Activated T-helper 2 cell treated with anti-CD3 and anti-CD28 coated beads, Interferon-gamma antibody, Interleukin-2, Interleukin-4, amounts not matched to agents 10 μg/mL and 5 μg/mL and 100 μg/mL, durations not matched to agents 14 hours and 24 hours and 36 hours (primary cell): ENCODE results near the gene IFNGR2. TPM values are rescaled to one million over a fixed set of nuclear protein-coding genes. Genes with fewer than 3 reads are reported as not detected.
"Not testable (repeated sequence)": the region's sequence is repeated elsewhere in the genome, so short reads cannot be mapped to it uniquely, and the experiment has no call there.

ENCODE experiments used
- DNase-seq: peaks from one replicate; pipeline ENCODE4 v3.0.0; 2021; ENCODE audit warnings: low spot score
- H3K27ac Mint-ChIP-seq: one replicate; pipeline ENCODE4 v1.8.0; 2021; ENCODE audit warnings: mixed read lengths
- H3K27me3 Mint-ChIP-seq: one replicate; pipeline ENCODE4 v1.8.0; 2021; ENCODE audit warnings: low read depth, mixed read lengths
- H3K36me3 Mint-ChIP-seq: one replicate; pipeline ENCODE4 v1.8.0; 2021; ENCODE audit warnings: low read depth, mixed read lengths
- H3K4me1 Mint-ChIP-seq: one replicate; pipeline ENCODE4 v1.8.0; 2021; ENCODE audit warnings: low read depth, mixed read lengths
- H3K4me3 Mint-ChIP-seq: one replicate; pipeline ENCODE4 v1.8.0; 2021; ENCODE audit warnings: low read depth, mild to moderate bottlenecking, moderate library complexity, mixed read lengths
- H3K9me3 Mint-ChIP-seq: one replicate; pipeline ENCODE4 v1.8.0; 2021; ENCODE audit warnings: mixed read lengths
- intact Hi-C: fragments of 100-400 bp; cut with micrococcal nuclease; formaldehyde crosslinking; loops from one replicate; pipeline ENCODE4 v1.15.1; 2023
- total RNA-seq: library from RNA; stranded (reverse); gene quantifications from 2 replicates; pipeline ENCODE4 v1.2.3, GENCODE V29; 2022

The IFNGR2 gene, protein sequence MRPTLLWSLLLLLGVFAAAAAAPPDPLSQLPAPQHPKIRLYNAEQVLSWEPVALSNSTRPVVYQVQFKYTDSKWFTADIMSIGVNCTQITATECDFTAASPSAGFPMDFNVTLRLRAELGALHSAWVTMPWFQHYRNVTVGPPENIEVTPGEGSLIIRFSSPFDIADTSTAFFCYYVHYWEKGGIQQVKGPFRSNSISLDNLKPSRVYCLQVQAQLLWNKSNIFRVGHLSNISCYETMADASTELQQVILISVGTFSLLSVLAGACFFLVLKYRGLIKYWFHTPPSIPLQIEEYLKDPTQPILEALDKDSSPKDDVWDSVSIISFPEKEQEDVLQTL
- 14.5 and 16.2 TPM in 2 replicates for total RNA-seq

DNA sequence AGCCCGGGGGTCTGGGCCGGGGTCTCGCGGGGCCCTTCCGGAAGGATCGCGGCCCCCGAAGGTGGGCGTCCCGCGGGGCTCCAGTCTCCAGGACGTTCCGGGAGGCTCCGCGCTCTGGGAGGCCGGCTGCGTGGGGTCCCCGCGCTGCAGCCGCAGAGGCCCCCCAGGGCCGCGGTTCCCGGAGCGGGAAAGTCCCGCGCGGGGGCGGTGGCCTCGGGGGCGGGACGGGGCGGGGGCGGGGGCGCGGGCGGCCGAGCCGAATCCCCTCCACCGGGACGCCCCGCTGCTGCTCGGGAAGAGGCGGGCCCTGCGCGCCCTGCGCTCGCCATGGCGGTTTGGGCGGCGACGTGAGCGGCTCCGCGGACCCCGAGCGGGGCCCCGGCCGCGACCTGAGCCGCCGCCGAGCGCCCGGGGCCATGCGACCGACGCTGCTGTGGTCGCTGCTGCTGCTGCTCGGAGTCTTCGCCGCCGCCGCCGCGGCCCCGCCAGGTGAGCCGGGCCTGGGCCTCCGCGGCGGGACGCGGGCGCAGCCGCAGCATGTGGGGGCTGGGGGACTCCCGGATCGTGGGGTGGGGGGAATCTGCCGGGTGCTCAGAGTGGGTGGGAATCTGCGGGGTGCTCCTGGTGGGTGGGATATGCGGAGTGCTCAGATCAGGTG, at the start of gene IFNGR2:
Gene IFNGR2, plus strand, starts transcription at position 286 of the 658 bp plus-strand sequence. Its CDS starts 131 bp downstream, at position 417.
- H3K4me3 Mint-ChIP-seq, result peak within 1 kb of the TSS; percentile 89
- H3K36me3 Mint-ChIP-seq, result peaks cover 21% of the 10 kb centered on the region
- H3K4me1 Mint-ChIP-seq, result peaks cover 37% of the 10 kb centered on the region
- H3K9me3 Mint-ChIP-seq, result no peaks in the 10 kb centered on the region
- no peak for DNase-seq
- peaks cover 8% of the 10 kb centered on the region for H3K27me3 Mint-ChIP-seq
- intact Hi-C loops, result no loop called here
- peak within 1 kb of the TSS; percentile 77 for H3K27ac Mint-ChIP-seq

DNA sequence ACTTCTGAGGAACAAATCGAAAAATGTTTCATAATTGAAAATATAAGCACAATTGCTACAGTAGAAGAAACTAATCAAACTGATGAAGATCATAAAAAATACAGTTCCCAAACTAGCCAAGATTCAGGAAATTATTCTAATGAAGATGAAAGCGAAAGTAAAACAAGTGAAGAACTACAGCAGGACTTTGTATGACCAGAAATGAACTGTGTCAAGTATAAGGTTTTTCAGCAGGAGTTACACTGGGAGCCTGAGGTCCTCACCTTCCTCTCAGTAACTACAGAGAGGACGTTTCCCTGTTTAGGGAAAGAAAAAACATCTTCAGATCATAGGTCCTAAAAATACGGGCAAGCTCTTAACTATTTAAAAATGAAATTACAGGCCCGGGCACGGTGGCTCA, 47.9 kb upstream of the IFNGR2 start:
- Mint-ChIP-seq H3K27me3 (no peaks in the 10 kb centered on the region), H3K9me3 (no peaks in the 10 kb centered on the region), H3K4me3 (no peak overlapping the region), H3K36me3 (peaks cover 44% of the 10 kb centered on the region), H3K4me1 (peaks cover 7% of the 10 kb centered on the region), H3K27ac (peak overlapping the region; percentile 47)
- intact Hi-C loops, result no loop called here
- no peak for DNase-seq

GRCh38 chr21:33355996-33356395, 47.2 kb upstream of the IFNGR2 start:
- peaks cover 38% of the 10 kb centered on the region for H3K36me3 Mint-ChIP-seq
- no peaks in the 10 kb centered on the region for H3K27me3 Mint-ChIP-seq
- peaks cover 11% of the 10 kb centered on the region for H3K4me1 Mint-ChIP-seq
- no peak for DNase-seq
- H3K4me3 Mint-ChIP-seq, result no peak overlapping the region
- no peaks in the 10 kb centered on the region for H3K9me3 Mint-ChIP-seq
- intact Hi-C loops, result no loop called here
- H3K27ac Mint-ChIP-seq, result no peak overlapping the region

- Mint-ChIP-seq H3K9me3 (no peaks in the 10 kb centered on the region), H3K4me3 (no peak overlapping the region), H3K27me3 (no peaks in the 10 kb centered on the region), H3K36me3 (peaks cover 32% of the 10 kb centered on the region), H3K4me1 (peaks cover 19% of the 10 kb centered on the region), H3K27ac (no peak overlapping the region)
- no peak for DNase-seq
- intact Hi-C loops, result no loop called here
These were observed 46.0 kb upstream of the IFNGR2 start for GRCh38 chr21:33357177-33357576.

GRCh38 chr21:33359446-33359845, 43.8 kb upstream of the IFNGR2 start:
- intact Hi-C loops, result no loop called here
- H3K4me3 Mint-ChIP-seq, result no peak overlapping the region
- DNase-seq, result no peak
- H3K27me3 Mint-ChIP-seq, result no peaks in the 10 kb centered on the region
- no peak overlapping the region for H3K27ac Mint-ChIP-seq
- H3K4me1 Mint-ChIP-seq, result peaks cover 24% of the 10 kb centered on the region
- peaks cover 3% of the 10 kb centered on the region for H3K9me3 Mint-ChIP-seq
- peaks cover 28% of the 10 kb centered on the region for H3K36me3 Mint-ChIP-seq

- DNase-seq, result no peak
- Mint-ChIP-seq H3K9me3 (peaks cover 3% of the 10 kb centered on the region), H3K36me3 (peaks cover 23% of the 10 kb centered on the region), H3K27me3 (no peaks in the 10 kb centered on the region), H3K4me1 (peaks cover 21% of the 10 kb centered on the region), H3K27ac (no peak overlapping the region), H3K4me3 (no peak overlapping the region)
- intact Hi-C loops, result loop anchor here (2.0 kb wide), 1 partner anchor 75 kb away; no protein-coding TSS in a partner anchor
These were observed 42.9 kb upstream of the IFNGR2 start for GRCh38 chr21:33360281-33360680.

DNA sequence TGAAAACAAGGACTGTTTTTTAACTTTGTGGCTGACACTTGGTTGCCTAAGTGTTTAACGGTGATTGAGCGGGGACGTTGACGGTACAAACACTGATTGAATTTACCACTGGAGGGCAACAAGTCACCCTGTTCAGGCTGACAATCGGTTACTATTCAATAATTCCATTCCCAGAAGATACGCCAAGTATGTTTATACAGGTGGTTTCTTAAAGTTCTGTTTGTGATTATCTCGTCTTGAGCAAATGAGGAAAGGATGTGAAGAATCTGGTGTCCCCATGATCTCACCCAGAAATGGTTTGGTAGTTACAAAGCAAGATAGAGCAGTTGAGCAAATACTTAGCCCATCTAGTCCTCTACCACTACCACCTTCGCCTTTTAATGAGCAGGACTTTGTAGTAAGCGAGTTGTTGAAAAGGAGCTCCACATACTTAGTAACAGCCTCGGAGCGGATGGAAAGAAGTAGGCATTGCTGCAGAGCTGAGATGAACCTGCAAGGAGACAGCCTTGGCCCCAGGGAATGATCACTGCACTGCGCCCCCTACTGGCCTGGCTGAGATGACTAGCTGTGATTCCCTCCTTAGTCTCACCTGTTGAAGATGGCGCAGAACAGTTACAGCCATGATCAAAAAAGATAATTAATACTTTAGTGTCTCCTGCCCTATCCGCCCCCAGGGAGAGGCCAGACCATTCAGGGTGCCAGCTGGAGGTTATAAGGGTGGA, 42.2 kb upstream of the IFNGR2 start:
- H3K4me3 Mint-ChIP-seq, result peak overlapping the region; percentile 67
- no peaks in the 10 kb centered on the region for H3K27me3 Mint-ChIP-seq
- peak; percentile 73 for DNase-seq
- H3K36me3 Mint-ChIP-seq, result peaks cover 18% of the 10 kb centered on the region
- peaks cover 18% of the 10 kb centered on the region for H3K4me1 Mint-ChIP-seq
- peaks cover 6% of the 10 kb centered on the region for H3K9me3 Mint-ChIP-seq
- intact Hi-C loops, result loop anchor here (1.0 to 2.0 kb wide), 5 partner anchors 19 to 161 kb away; no protein-coding TSS in a partner anchor
- peak overlapping the region; percentile 66 for H3K27ac Mint-ChIP-seq

DNA sequence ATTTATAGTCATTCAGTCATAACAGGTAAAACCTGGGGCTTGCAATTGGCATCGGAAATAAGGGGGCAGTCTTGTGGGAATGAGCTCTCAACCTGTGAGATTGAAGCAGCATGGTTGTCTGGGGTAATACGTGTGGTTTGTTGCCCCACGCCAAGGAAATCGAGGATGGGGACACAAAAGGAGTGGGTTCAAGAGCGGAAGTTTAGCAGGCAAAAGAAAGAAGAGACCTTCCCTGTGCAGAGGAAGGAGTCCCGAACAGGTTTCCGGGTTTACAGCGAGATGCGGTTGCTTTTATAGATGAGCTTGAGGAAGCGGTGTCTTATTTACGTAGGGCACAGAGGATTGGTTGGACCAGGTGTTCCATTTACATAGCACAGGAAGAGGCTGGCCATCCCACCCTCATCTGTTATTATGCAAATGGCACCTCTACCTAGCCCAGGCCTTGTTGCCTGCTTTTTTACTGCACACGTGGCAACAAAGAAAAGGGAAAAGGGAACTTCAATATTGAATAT, 41.1 kb upstream of the IFNGR2 start:
- DNase-seq, result peak; percentile 66
- intact Hi-C loops, result no loop called here
- Mint-ChIP-seq H3K36me3 (peaks cover 16% of the 10 kb centered on the region), H3K9me3 (peaks cover 17% of the 10 kb centered on the region), H3K27ac (peak overlapping the region; percentile 70), H3K27me3 (no peaks in the 10 kb centered on the region), H3K4me3 (peak overlapping the region; percentile 67), H3K4me1 (peaks cover 18% of the 10 kb centered on the region)

GRCh38 chr21:33363911-33364609, 39.2 kb upstream of the IFNGR2 start:
- intact Hi-C loops, H3K27ac Mint-ChIP-seq, H3K27me3 Mint-ChIP-seq, DNase-seq, H3K4me3 Mint-ChIP-seq: not testable (repeated sequence)
- peaks cover 24% of the 10 kb centered on the region for H3K36me3 Mint-ChIP-seq
- H3K4me1 Mint-ChIP-seq, result peaks cover 18% of the 10 kb centered on the region
- H3K9me3 Mint-ChIP-seq, result peaks cover 32% of the 10 kb centered on the region

DNA sequence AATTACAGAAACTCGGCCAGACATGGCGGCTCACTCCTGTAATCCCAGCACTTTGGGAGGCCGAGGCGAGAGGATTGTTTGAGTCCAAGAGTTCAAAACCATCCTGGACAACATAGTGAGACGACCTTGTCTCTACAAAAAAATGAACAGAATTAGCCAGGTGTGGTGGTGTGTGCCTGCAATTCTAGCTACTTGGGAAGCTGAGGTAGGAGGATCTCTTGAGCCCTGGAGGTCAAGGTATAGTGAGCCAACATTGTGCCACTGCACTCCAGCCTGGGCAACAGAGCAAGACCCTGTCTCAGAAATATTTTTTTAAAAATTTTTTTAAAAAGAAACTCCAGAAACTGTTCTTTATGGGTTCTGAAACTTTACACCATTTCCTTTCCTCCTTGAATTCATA, 38.4 kb upstream of the IFNGR2 start:
- intact Hi-C loops, result no loop called here
- Mint-ChIP-seq H3K4me3 (no peak overlapping the region), H3K4me1 (peaks cover 18% of the 10 kb centered on the region), H3K9me3 (peaks cover 36% of the 10 kb centered on the region), H3K36me3 (peaks cover 24% of the 10 kb centered on the region), H3K27ac (no peak overlapping the region), H3K27me3 (no peaks in the 10 kb centered on the region)
- DNase-seq, result no peak

GRCh38 chr21:33367309-33367973, 35.8 kb upstream of the IFNGR2 start:
- peaks cover 4% of the 10 kb centered on the region for H3K4me1 Mint-ChIP-seq

GRCh38 chr21:33368124-33368523, 35.1 kb upstream of the IFNGR2 start:
- DNase-seq, result no peak

More at GRCh38 chr21:33367309-33367973, 35.8 kb upstream of the IFNGR2 start:
- intact Hi-C loops, result no loop called here
- Mint-ChIP-seq H3K27me3 (no peaks in the 10 kb centered on the region), H3K36me3 (peaks cover 24% of the 10 kb centered on the region), H3K4me3 (no peak overlapping the region), H3K27ac (peak overlapping the region; percentile 63), H3K9me3 (peaks cover 37% of the 10 kb centered on the region)
- no peak for DNase-seq

More at GRCh38 chr21:33368124-33368523, 35.1 kb upstream of the IFNGR2 start:
- intact Hi-C loops, result no loop called here
- no peak overlapping the region for H3K27ac Mint-ChIP-seq
- H3K27me3 Mint-ChIP-seq, result no peaks in the 10 kb centered on the region
- H3K4me3 Mint-ChIP-seq, result no peak overlapping the region
- H3K4me1 Mint-ChIP-seq, result no peaks in the 10 kb centered on the region
- H3K36me3 Mint-ChIP-seq, result peaks cover 20% of the 10 kb centered on the region
- peaks cover 34% of the 10 kb centered on the region for H3K9me3 Mint-ChIP-seq
